Measurements from ENCODE around the gene ELP5. TPM values are rescaled to one million over a fixed set of nuclear protein-coding genes. Genes with fewer than 3 reads are reported as not detected.

The ELP5 gene
- total RNA-seq, 4 donors from 2014 or later: 14.9 to 21.8 (median 16.6) TPM

- DNase-seq: no peak
- Histone ChIP-seq H3K9me3 (no peaks in the 10 kb centered on the region), H3K4me1 (peaks cover 18 to 43% (median 21%) of the 10 kb centered on the region in 3 donors), H3K27ac (no peak overlapping the region), H3K36me3 (peaks cover 0 to 32% (median 0%) of the 10 kb centered on the region in 3 donors), H3K27me3 (peaks cover 0 to 54% (median 0%) of the 10 kb centered on the region in 4 donors), H3K4me3 (no peak overlapping the region)
- no CpG with 5 or more reads among the region's 12 CpGs for WGBS, 2 donors
- no peak for TF ChIP-seq POLR2A (IDR thresholded peaks at IDR 0.05)
- TF ChIP-seq CTCF (IDR thresholded peaks at IDR 0.05): no peak
- intact Hi-C loops (cut with DNase I): no loop called here
Measured at GRCh38 chr17:7285679-7286078, 33.7 kb downstream of the ELP5 start.

GRCh38 chr17:7289256-7290032, 37.4 kb downstream of the ELP5 start:
- intact Hi-C loops (cut with DNase I): no loop called here
- peaks cover 0 to 23% (median 0%) of the 10 kb centered on the region in 3 donors for H3K36me3 ChIP-seq
- H3K27me3 ChIP-seq: peaks cover 0 to 65% (median 0%) of the 10 kb centered on the region in 4 donors
- WGBS, 2 donors: 85 to 93% methylated on average over 5 to 11 of the region's 18 CpGs
- H3K4me1 ChIP-seq: peaks cover 19 to 38% (median 20%) of the 10 kb centered on the region in 3 donors
- no peak for DNase-seq
- no peak overlapping the region for H3K4me3 ChIP-seq
- TF ChIP-seq CTCF (IDR thresholded peaks at IDR 0.05) (no peak), POLR2A (IDR thresholded peaks at IDR 0.05) (no peak)
- H3K27ac ChIP-seq: no peak overlapping the region
- H3K9me3 ChIP-seq: no peaks in the 10 kb centered on the region

GRCh38 chr17:7290166-7290565, 38.2 kb downstream of the ELP5 start:
- no peak for DNase-seq
- no peaks in the 10 kb centered on the region for H3K9me3 ChIP-seq
- intact Hi-C loops (cut with DNase I): no loop called here
- H3K36me3 ChIP-seq: peaks cover 0 to 16% (median 0%) of the 10 kb centered on the region in 3 donors
- peaks cover 25 to 44% (median 26%) of the 10 kb centered on the region in 3 donors for H3K4me1 ChIP-seq
- WGBS, 2 donors: 90 to 100% methylated on average over 1 to 15 of the region's 19 CpGs
- H3K27me3 ChIP-seq: peaks cover 0 to 68% (median 0%) of the 10 kb centered on the region in 4 donors
- H3K27ac ChIP-seq: no peak overlapping the region
- no peak for TF ChIP-seq POLR2A (IDR thresholded peaks at IDR 0.05)
- TF ChIP-seq CTCF (IDR thresholded peaks at IDR 0.05): no peak
- no peak overlapping the region for H3K4me3 ChIP-seq

GRCh38 chr17:7290685-7291084, 38.7 kb downstream of the ELP5 start:
- no peak for TF ChIP-seq POLR2A (IDR thresholded peaks at IDR 0.05)
- TF ChIP-seq CTCF (IDR thresholded peaks at IDR 0.05): no peak
- WGBS, 2 donors: 61 to 74% methylated on average over 6 to 11 of the region's 11 CpGs
- Histone ChIP-seq H3K9me3 (no peaks in the 10 kb centered on the region), H3K4me3 (no peak overlapping the region), H3K4me1 (peaks cover 25 to 46% (median 28%) of the 10 kb centered on the region in 3 donors), H3K27me3 (peaks cover 0 to 71% (median 0%) of the 10 kb centered on the region in 4 donors), H3K36me3 (peaks cover 0 to 12% (median 0%) of the 10 kb centered on the region in 3 donors), H3K27ac (no peak overlapping the region)
- intact Hi-C loops (cut with DNase I): no loop called here
- no peak for DNase-seq

GRCh38 chr17:7292194-7292593, 40.2 kb downstream of the ELP5 start:
- intact Hi-C loops (cut with DNase I): no loop called here
- Histone ChIP-seq H3K36me3 (no peaks in the 10 kb centered on the region), H3K4me1 (peaks cover 32 to 57% (median 37%) of the 10 kb centered on the region in 3 donors), H3K27me3 (peaks cover 0 to 71% (median 0%) of the 10 kb centered on the region in 4 donors), H3K9me3 (no peaks in the 10 kb centered on the region), H3K27ac (peak overlapping the region; percentile 52 to 84 (median 67)), H3K4me3 (no peak overlapping the region)
- no peak for DNase-seq
- WGBS, 2 donors: 20 to 40% methylated on average over 1 of the region's 2 CpGs
- TF ChIP-seq POLR2A (IDR thresholded peaks at IDR 0.05) (no peak), CTCF (IDR thresholded peaks at IDR 0.05) (no peak)

Measured in esophagus squamous epithelium (tissue), 5 donors.